HG03565 (cell line): Measurements from ENCODE around the gene HSDL2.
"Not testable (repeated sequence)": the region's sequence is repeated elsewhere in the genome, so short reads cannot be mapped to it uniquely, and the experiment has no call there.

Source experiments
- ATAC-seq: cut with Tn5 transposase; IDR thresholded peaks from one replicate; pipeline ENCODE4 v1.9.1; 2021; ENCODE audit warnings: mild to moderate bottlenecking, moderate library complexity; ENCODE audit not compliant: unreplicated experiment

Gene HSDL2

DNA sequence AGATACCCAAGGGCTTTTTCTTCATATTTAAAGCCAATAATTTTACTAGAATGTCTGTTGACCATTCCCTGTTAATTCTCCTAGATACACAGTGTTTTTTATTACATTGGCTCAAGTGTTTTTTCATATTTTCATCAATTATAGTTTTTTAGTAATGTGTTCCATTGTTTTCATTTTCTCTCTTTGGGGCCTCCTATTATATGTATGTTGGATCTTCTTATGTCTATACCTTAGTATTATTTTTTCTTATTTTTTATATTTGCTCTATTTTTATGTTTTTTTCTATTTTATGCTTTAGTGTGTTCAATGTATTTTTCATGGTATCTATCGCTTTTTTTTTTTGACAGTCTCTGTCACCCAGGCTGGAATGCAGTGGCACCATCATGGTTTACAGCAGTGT lies 114.2 kb downstream of the HSDL2 start:
- ATAC-seq: no peak

DNA sequence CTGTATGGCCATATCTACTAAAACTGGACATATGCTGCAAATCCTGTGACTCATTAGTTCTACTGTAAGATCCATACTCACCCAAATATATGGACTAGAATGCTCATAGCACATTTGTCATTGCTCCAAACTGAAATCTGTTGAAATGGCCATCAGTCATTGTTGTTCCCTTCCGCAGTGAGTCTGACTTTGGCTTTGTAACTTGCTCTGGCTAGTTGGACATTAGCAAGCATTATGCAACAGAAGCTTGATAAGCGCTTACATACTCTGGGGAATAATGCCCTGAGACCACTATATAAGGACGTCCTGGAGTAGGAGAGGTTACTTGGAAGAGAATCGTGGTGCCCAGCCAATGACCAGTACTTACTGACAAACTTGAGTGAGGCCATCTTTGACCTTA lies 115.7 kb downstream of the HSDL2 start:
- no peak for ATAC-seq

DNA sequence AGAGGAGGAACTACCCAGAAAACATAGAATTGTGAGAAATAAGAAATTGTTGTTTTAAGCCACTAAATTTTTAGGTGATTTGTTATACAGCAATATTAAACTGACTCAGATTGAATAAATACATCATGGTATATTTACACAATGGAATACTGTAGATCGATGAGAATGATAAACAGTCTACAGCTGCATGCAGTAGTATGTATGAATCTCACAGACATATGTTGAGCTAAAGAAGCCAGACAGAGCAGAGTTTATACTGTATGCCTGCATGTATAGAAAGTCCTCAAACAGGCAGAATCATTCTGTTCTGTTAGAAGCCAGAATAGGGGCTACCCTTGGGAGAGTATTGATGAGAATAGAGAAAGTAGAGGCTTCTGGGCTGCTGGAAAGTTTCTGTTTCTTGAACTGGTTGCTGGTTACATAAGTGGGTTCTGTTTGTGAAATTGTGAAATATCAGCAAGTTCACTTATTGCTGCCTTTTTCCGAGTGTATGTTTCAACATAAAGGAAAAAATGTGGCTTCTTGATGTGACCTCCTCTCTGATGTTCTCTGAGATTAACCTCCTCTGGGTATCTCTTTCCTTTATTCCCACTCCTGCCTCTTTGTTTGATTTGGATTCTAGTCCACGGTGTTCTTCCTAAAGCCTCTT lies 116.3 kb downstream of the HSDL2 start:
- no peak for ATAC-seq

DNA sequence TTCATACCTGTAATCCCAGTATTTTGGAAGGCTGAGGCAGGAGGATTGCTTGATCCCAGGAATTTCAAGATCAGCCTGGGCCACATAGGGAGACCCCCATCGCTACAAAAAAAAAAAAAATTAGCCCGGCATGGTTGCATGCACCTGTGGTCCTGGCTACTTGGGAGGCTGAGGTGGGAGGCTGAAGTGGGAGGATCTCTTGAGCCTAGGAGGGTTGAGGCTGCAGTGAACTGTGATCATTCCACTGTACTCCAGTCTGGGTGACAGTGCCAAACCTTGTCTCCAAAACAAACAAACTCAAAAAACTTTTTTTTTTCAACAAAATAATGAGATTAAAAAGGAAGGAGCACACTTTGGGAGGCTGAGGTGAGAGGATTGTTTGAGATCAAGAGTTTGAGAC lies 120.9 kb downstream of the HSDL2 start:
- ATAC-seq: no peak

DNA sequence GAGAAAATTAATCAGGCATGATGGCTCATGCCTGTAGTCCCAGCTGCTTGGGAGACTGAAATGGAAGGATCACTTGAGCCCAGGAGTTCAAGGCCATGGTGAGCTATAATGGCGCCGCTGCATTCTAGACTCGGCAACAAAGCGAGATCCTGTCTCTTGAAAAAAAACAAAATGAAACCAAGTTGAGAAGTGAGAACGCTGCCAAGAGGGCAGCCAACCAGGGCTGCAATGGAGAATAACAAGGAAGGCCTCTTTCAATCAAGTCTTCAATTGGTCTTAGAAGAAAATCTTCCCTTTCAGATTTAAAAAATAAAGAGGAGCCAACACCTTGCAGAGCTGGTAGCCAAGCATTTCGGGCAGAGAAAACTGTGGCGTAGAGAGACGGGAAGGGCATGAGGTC lies 121.4 kb downstream of the HSDL2 start:
- no peak for ATAC-seq

DNA sequence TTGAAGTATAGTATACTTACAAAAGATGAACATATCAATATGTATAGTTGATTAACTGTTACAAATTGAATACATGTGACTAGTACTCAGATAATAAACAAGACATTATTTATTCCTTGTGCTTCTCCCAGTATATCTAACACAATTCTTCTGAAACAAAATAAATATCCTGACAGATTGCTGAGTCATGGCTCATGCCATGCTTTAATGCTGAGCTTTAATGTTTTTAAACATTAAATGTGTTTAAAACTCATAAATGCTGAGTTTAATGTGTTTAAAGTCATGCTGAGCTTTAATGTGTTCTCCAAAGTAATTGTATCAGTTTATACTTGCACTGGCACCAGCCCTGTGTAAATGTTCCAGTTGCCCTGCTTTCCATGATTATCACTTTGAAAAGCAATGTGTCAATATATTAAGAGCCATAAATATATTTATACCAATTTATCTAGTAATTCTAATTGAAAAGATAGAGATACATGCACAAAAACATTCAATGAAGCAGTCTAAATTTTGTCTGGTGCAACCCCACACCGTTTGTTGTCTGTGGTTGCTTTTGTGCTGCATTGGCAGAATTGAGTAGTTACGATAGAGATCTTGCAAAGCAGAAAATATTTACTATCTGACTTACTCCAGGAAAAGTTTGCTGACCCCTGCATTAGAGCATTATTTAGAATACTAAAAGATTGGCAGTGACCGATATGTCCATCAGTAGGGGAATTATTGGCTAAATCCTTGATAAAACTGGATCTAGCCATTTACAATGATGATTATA lies 122.5 kb downstream of the HSDL2 start:
- ATAC-seq: no peak

DNA sequence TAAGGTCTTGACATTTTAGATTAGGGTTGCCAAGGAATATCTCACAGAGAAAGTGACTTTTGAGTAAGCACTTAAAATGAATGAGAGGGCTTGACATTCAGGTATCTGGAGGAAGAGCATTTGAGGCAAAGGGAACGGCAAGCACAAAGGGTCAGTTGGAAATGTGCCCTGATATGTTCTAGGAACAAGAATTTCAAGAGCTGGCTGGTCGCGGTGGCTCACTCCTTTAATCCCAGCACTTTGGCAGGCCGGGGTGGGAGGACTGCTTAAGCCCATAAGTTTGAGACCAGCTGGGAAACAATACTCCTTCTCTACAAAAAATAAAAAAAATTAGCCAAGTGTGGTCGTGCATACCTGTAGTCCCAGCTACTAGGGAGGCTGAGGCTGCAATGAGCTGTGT lies 123.3 kb downstream of the HSDL2 start:
- no peak for ATAC-seq

DNA sequence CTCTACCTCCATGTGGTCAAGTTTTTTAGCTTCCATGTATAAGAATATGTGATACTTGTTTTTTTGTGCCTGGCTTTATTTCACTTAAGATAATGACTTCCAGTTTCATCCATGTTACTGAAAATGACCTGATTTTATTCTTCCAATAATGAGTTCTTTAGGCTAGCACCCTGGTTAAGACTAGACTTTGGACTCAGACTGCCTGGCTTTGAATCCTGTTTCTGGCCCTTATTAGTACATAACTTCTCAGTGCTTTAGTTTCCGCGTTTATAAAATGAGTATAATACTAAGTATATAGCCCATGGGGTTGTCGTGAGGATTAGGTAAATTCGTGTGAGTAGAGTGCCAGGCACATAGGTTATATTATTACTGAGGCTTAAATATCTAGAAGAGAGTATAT lies 125.2 kb downstream of the HSDL2 start:
- ATAC-seq: no peak

DNA sequence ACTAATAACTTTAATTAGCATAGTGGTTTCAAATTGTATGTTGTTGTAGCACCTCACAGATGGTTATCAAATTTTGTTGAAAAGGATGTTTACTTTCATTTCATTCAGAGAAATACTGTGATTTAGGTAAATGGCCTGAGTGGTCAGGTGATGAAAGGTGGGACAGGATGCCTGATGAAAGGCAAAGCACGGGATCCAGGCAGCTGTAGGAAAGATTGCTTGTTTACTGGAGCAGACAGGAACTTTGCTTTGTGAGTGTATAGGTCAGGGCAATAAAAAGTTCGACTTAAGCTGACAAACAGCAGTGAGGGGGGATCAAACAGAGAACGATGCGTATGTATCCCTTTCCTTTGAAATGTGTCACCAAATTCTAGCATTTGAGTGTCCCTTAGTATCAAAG lies 125.7 kb downstream of the HSDL2 start:
- ATAC-seq: no peak

DNA sequence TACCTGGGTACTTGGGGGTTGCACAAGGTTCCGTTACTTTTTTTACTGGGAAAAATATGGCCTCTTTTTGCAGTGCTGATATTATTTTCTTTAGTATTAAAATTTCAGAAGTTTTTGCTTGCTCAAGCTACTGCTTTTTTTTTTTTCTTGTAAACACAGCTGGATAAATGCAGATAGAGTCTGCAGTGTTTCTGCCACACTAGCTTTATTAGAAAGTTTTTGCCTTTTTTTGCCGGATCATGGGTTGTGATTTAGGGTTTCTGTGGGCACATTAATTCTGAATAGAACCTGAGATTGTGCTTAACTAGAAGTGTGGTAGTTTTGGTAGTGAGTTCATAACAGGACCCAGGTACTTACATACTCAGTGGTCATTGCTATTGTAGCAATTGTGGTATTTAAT lies 126.7 kb downstream of the HSDL2 start:
- ATAC-seq: no peak

DNA sequence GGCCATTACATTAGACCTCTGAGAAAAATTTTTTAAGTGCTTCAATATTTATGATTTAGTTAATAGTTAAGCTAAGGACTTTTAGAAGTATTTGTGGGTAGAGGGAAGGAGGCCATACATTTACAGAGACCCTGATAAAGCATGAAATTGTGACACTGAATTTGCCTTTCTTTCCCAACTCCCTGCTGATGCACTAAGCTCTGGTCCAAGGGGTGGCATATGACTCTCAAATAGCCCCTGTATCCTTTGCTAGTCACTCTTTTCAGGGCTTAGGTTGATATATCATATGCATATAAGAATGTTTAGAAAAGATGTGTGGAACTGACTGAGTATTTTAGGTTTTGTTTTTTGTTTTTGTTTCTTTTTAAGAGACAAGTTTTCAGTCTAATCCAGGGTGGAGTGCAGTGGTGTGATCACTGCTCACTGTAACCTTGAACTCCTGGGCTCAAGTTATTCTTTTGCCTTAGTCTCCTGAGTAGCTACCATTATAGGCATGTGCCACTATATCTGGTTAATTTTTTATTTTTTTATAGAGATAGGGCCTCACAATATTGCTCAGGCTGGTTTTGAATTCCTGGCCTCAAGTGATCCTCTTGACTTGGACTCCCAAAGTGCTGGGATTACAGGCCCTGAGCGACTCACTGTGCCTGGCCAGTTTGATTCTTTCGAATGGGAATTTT lies 127.2 kb downstream of the HSDL2 start:
- ATAC-seq: no peak

DNA sequence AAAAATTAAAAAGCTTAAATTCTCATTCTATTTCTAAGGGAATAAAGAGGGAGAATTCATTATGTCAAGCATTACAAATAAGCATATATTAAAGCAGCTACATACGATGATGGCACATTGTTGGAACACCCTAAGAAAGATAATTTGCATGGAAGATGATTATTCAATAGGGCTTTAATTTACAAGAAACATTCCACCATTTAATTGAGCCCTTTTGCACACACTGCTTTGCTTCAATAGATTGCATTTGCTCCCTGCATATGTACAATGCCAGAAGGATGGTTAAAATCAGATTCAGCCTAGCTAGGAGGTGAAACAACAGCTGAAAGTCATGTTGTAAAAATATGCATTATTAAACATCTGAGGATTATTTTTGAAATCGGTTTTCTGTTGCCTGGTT lies 128.5 kb downstream of the HSDL2 start:
- ATAC-seq: no peak

DNA sequence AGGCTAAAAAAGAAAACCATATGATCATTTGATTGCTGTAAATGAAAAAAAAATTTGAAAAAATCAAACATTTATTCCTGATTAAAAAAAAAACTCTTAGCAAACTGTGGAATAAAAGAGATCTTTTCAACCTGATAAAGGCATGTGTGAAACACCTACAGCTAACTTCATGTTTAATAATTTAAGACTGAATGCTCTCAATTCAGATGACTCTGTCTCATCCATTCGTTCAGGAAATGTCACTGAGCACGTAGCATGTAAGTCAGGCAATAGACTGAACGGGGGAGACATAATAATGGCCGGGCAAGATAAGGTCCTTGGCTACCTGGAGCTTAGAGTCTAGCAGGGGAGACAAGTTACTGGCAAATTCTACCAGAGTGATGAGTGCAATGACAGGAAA lies 132.5 kb downstream of the HSDL2 start:
- not testable (repeated sequence) for ATAC-seq

DNA sequence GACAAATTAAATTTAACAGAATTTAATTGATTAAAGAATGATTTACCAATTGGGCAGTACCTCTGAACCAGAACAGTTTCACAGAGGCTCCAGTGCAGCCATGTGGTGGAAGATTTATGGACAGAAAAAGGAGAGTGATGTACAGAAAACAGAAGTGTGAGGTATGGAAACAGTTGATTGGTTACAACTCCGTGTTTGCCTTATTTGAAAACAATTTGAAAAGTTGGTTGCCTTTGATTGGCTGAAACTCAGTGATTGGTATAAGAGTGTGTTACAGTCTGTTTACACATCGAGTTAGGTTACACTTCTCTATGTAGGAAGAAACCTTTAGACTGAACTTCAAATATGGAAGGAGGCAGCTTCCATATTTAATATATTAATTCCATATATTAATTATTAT lies 136.9 kb downstream of the HSDL2 start:
- ATAC-seq: no peak

DNA sequence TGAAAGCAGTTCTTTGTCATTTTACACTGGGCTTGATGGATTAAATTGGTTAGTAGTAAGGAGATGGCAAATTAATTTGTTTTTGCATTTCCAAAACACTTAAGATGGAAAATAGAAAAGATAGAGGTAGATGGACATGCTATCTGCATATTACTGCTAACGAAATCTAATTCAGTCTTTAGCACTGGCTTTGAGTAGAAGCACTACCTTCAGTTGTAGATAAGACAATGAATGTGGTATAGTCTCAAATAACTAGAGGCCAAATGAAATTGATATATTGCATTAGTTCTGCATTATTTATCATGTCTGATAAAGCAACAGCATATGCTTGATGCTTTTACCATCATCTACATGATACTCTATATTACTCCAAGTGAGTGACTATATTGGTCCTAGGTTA lies 140.2 kb downstream of the HSDL2 start:
- ATAC-seq: no peak

DNA sequence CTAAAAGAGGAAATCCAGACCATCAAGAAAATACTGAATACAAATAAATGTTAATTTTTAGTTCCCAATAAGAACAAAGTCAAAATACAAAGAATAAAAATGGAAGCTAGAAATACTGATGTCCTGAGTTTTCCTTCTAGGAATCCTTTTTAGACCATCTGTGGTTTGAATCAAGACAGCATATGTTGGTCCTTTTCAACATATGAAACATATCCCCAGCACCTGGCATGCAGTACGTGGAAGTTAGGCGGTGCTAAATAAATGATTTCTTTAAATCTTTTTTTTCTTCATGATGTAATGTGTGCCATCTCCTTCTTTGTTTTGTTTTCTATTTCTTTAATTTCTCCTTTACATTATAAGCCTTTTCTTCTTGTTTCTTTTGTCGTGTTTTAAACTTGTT lies 140.7 kb downstream of the HSDL2 start:
- ATAC-seq: no peak
